Measurements from ENCODE around the gene TCTN1. TPM values are rescaled to one million over a fixed set of nuclear protein-coding genes. Genes with fewer than 3 reads are reported as not detected.
"Not testable (repeated sequence)": the region's sequence is repeated elsewhere in the genome, so short reads cannot be mapped to it uniquely, and the experiment has no call there.

The TCTN1 gene
- total and polyA plus RNA-seq, 2 of the 8 experiments (the other 6 are each of a cell fraction or from before 2014, with no cell fraction given), result 14.7 to 16.4 TPM

- 96% methylated on average over 6 of the region's 10 CpGs; no CpG with 5 or more reads in 1 of the 2 experiments for whole genome bisulfite sequencing, 2 experiments (ENCODE audit: extremely low coverage in 1 of 2, insufficient coverage in 1 of 2, insufficient read length in 1 of 2, insufficient replicate concordance in 2 of 2, low coverage in 1 of 2, low lambda C conversion rate in 2 of 2, missing lambda C conversion rate in 1 of 2)
- H2AK5ac ChIP-seq (ENCODE audit: low read depth, low read length); H3K18ac ChIP-seq (ENCODE audit: extremely low read depth, low read length); H2AFZ ChIP-seq (ENCODE audit: low read length); H3K36me3 ChIP-seq (ENCODE audit: control insufficient read depth in 2 of 4, insufficient read depth in 4 of 4, low read length in 3 of 4); FAIRE-seq; H3K4ac ChIP-seq (replicated peaks; ENCODE audit: insufficient read length, low read depth, low read length); H3K79me1 ChIP-seq (ENCODE audit: low read depth, low read length); POLR2A ChIA-PET (ENCODE audit: partially characterized antibody); H3K4me1 ChIP-seq (replicated peaks in 1 of 4; ENCODE audit: control insufficient read depth in 3 of 4, insufficient read depth in 4 of 4, low read length in 3 of 4); H3K27me3 ChIP-seq (replicated peaks in 1 of 4; ENCODE audit: control insufficient read depth in 3 of 4, extremely low read depth in 1 of 4, insufficient read depth in 3 of 4, low read length in 3 of 4); H3K9ac ChIP-seq (replicated peaks in 1 of 4; ENCODE audit: extremely low read depth in 1 of 4, low read depth in 3 of 4, low read length in 3 of 4); H3K23ac ChIP-seq (ENCODE audit: insufficient read length); H2BK12ac ChIP-seq (ENCODE audit: low read depth, low read length); H2BK15ac ChIP-seq (ENCODE audit: low read length); H4K5ac ChIP-seq (ENCODE audit: insufficient read length, low read depth, low read length); H3K56ac ChIP-seq (replicated peaks; ENCODE audit: insufficient read length, low read depth, low read length); DNase-seq (ENCODE audit: low read depth in 1 of 2, low spot score in 2 of 2); H2BK5ac ChIP-seq (ENCODE audit: low read depth, low read length); H2BK20ac ChIP-seq (ENCODE audit: low read length); H2BK120ac ChIP-seq (replicated peaks; ENCODE audit: low read depth, low read length); H3K4me2 ChIP-seq (ENCODE audit: insufficient read depth in 1 of 2, low read depth in 2 of 2, low read length in 2 of 2); H3K23me2 ChIP-seq (ENCODE audit: low read depth, low read length); H4K91ac ChIP-seq (replicated peaks; ENCODE audit: insufficient read length, low read length); H3K4me3 ChIP-seq (ENCODE audit: extremely low read depth in 1 of 4, insufficient read depth in 2 of 4, low read depth in 3 of 4, low read length in 4 of 4); H3K27ac ChIP-seq (ENCODE audit: low read depth, low read length); H4K8ac ChIP-seq (ENCODE audit: extremely low read depth, insufficient read depth, low read length); H3K14ac ChIP-seq (ENCODE audit: insufficient read length): not testable (repeated sequence)
- H4K20me1 ChIP-seq (replicated peaks in 1 of 2; ENCODE audit: control insufficient read depth in 1 of 2, insufficient read depth in 2 of 2, low read length in 2 of 2), result peaks cover 3 to 13% of the 10 kb centered on the region in 2 experiments
- CTCF ChIA-PET (ENCODE audit: partially characterized antibody), result interaction anchor here (1.5 to 1.9 kb wide), 4 partner anchors 11 to 27 kb away, joined by 4 to 6 read pairs (median 4); no protein-coding TSS in a partner anchor
- peaks cover 4 to 16% of the 10 kb centered on the region in 2 experiments; a peak in 3 of 4 replicates for H3K9me3 ChIP-seq (ENCODE audit: insufficient read depth in 2 of 2, low read depth in 1 of 2, low read length in 1 of 2)
- peaks cover 12 to 75% of the 10 kb centered on the region in 2 experiments for H3K79me2 ChIP-seq (ENCODE audit: control insufficient read depth in 1 of 2, insufficient read depth in 2 of 2, low read length in 2 of 2)
Observed at GRCh38 chr12:110574717-110575230, 39.2 kb upstream of the TCTN1 start.

Measured in H1 (cell line).